OCI-LY3 (cell line): ENCODE measurements around the gene MYT1.

Experiments
- EZH2phosphoT487 ChIP-seq: fragments of 200-600 bp; shearing (Covaris generic); IDR thresholded peaks from 2 replicates; pipeline ENCODE4 v1.6.1; 2018; ENCODE audit warnings: antibody characterized with exemption, mixed run types, low read depth
- TF ChIP-seq, protein P1 (sequence below): fragments of 200-600, 300-600 bp; sonication (generic); IDR thresholded peaks from 2 replicates; pipeline ENCODE4 v1.5.1; 2014; ENCODE audit warnings: antibody characterized with exemption, low read length, low read depth

DNA sequence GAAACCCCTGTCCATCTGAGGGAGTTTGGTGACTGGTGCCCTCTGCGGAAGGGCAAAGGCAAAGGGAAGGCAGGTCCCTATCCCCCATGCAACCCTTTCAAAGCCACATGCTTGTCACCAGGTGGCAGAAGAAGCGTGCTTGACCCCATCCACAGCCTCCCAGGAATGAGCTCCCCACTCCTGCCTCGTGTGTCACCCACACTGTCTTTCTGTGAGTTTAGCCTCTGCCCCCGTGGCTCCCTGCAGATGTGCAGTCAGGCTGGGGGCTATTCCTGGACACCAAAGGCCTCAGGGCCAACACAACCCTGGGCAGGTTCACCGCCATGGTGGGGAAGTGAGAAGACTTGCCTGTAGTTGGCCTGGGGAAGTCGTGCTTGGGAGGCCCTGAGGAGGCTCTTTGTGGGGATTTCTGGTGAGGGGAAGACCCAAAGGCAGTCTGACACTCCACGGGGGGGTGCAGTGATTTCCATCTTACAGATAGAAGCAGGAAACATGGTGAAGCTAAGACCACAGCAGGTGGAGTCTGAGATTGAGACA is 74.7 kb downstream of the MYT1 start:
- TF ChIP-seq, protein P1, sequence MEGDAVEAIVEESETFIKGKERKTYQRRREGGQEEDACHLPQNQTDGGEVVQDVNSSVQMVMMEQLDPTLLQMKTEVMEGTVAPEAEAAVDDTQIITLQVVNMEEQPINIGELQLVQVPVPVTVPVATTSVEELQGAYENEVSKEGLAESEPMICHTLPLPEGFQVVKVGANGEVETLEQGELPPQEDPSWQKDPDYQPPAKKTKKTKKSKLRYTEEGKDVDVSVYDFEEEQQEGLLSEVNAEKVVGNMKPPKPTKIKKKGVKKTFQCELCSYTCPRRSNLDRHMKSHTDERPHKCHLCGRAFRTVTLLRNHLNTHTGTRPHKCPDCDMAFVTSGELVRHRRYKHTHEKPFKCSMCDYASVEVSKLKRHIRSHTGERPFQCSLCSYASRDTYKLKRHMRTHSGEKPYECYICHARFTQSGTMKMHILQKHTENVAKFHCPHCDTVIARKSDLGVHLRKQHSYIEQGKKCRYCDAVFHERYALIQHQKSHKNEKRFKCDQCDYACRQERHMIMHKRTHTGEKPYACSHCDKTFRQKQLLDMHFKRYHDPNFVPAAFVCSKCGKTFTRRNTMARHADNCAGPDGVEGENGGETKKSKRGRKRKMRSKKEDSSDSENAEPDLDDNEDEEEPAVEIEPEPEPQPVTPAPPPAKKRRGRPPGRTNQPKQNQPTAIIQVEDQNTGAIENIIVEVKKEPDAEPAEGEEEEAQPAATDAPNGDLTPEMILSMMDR, result peak; percentile 38
- no peak for TF ChIP-seq EZH2phosphoT487
